Head of caudate nucleus (tissue), 42 donors: ENCODE measurements around the gene KANK2.

Experiments
- DNase-seq, 42 donors: peaks; one replicate each; pipeline versions ENCODE4 v3.0.0 to v3.0.0-alpha.2; 2020 to 2021; ENCODE audit warnings: mixed read lengths in 7 of 42
- intact Hi-C: fragments of 100-400 bp; cut with DNase I; formaldehyde crosslinking; loops from one replicate; pipeline ENCODE4 v1.15.0; 2022

The KANK2 gene

DNA sequence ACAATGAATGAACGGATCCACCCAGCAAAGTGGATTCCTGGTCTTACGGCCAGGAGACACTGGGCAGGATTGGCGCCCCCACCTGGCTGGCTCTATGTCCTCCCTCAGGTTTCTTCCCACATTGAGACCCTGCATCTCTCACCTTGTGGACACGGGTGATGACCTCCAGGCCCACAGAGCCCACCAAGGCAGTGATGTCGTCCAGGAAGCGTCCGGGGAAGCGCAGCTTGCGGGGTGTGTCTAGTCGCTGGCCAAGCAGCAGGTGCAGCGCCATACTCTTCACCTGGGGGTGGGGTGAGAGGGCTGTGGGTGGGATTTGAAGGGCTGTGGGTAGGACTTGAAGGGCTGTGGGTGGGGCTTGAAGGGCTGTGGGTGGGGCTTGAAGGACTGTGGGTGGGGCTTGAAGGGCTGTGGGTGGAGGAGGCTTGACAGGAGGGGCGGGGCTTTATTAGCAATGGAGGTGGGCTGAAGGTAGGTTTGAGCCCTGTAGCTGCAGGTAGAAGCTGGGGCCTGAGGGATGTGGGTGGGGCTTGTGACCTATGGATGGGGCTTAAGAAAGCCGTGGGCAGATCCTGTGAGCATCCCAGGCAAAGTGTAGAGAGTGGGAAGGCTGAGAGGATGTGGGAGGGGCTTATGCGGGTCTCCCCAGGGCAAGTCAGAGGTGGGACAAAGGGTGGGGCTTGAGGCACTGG is 30.0 kb upstream of the KANK2 start:
- no peak for DNase-seq
- intact Hi-C loops: no loop called here

DNA sequence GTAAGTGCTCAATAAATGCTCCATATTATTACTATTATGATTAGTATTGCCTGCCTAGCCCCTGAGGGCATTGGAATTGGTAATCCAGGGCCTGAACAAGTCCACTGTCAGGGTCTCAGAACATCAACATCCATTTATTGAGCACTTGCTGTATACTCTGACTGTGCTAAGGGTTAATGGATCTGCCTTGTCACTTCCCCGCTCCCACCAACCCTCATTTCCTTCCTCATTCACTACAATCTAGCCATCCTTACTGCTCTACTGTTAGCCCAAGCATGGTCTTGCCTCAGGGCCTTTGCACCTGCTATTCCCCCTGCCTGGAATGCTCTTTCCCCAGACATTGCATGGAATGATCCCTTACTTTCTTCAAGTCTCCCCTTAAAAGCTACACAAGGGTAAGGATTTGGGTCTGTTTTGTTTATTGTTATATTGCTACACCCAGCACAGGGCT is 29.4 kb upstream of the KANK2 start:
- intact Hi-C loops: no loop called here
- DNase-seq: no peak

DNA sequence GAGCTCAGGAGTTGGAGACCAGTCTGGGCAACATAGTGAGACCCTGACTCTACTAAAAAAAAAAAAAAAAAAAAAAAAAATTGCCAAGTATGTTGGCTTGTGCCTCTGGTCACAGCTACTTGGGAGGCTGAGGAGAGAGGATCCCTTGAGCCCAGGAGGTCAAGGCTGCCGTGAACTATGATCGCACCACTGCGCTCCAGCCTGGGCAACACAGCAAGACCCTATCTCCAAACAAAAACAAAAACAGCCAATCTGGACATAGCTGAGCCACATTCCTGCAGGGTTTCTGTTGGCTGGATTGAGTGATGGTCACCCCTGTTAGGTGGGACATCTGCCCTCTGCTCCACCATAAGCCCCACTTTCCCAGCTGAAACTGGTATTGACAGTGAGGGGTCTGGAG is 28.5 kb upstream of the KANK2 start:
- no peak for DNase-seq
- intact Hi-C loops: no loop called here

DNA sequence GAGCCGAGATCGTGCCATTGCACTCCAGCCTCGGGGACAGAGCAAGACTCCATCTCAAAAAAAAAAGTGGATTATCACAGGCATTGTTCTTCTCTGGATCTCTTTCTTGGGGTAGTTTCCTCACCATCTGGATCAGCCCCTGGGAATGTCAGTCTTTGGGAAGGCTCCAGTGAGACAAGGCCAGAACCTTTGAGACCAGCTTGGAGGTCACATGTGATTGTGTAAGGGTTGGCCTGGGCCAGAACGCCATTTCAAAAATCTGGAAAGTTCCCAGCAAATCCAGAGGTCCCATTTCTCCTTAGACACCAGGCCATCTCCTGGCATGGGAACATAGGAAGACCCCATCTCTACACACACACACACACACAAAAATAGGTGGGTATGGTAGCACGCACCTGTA is 27.8 kb upstream of the KANK2 start:
- no peak for DNase-seq
- intact Hi-C loops: no loop called here

DNA sequence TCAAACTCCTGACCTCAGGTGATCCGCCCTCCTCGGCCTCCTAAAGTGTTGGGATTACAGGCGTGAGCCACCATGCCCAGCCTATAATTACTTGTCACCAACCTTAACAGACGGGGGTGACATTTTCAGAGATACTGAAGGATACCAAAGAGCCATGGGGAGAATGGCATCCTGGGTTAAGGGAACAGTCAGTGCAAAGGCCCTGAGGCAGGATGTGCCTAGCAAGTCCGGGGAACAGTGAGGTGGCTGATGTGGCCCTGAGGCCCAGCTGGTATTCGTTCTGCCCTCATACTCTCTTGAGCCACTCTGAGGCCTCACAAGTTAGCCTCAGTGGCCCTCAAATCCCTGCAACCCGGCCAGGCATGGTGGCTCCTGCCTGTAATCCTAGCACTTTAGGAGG is 27.1 kb upstream of the KANK2 start:
- no peak for DNase-seq
- intact Hi-C loops: no loop called here

DNA sequence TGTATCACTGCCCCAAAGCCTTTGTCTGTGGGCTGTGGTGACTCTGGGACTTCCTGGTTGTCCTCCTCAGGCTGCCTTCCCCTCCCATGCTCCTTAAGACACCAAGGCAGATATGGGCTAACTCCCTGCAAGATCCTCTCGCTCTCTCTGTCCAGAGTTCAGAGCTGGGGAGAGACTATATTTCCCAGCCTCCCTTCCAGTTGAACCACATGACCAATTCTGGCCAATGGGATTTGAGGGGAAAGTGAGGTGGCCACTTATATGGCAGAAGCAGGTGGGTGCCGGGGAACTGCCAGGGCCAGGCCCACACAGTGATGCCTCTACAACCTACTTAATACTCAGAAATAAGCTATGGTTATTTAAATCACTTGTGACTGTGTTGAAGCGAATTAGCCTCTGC is 25.9 kb upstream of the KANK2 start:
- no peak for DNase-seq
- intact Hi-C loops: no loop called here

DNA sequence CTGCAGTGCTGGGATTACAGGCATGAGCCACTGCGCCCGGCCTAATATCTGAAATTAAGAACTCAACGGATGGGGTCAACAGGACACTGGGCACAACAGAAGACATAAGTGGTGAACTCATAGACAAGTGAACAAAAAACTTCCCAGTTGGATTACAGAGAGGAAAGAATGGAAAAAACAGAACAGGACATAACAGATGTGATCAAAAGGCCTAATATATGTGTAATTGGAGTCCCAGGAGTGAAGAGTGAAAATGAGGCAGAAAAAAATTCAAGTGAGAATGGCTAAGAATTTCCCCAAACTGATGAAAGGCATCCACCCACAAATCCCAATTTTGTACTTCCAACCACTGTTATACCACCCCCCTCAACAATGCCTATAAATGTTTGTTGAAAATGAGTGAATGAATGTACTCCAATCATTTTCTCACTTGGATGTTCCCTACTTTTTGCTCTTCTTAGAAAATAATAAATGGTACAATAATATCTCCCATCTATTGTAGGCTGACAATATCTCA is 23.8 kb upstream of the KANK2 start:
- DNase-seq: no peak
- intact Hi-C loops: no loop called here

DNA sequence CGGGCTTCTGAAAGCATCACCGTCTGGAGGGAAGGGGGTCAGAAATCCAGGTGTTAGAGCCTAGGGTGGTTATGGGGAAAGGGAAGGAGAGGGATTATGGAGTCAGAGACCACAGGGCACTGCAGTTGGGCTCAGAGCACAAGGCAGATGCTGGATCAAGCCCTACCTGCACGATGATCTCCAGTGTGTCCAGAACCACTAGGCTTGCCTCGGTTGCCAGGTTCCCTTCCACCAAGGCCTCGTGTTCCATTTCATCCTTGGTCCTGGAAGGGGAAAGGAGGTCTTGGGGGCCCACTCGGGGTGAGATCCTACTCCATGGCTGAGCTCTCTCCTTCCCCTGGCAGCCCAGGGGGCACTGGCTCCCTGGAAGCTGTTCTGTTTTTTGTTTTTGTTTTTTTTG is 17.0 kb upstream of the KANK2 start:
- no peak for DNase-seq
- intact Hi-C loops: no loop called here

DNA sequence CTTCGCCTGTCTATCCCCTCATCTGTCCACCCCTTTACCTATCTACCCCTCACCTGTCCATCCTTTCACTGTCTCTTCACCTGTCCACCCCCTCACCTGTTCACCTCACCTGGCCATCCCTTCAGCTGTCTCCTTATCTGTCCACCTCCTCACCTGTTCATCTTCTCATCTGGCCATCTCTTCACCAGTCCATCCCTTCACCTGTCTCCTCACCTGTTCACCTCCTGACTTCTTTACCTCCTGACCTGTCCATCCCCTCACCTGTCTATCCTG is 13.2 kb upstream of the KANK2 start:
- DNase-seq: no peak
- intact Hi-C loops: no loop called here

DNA sequence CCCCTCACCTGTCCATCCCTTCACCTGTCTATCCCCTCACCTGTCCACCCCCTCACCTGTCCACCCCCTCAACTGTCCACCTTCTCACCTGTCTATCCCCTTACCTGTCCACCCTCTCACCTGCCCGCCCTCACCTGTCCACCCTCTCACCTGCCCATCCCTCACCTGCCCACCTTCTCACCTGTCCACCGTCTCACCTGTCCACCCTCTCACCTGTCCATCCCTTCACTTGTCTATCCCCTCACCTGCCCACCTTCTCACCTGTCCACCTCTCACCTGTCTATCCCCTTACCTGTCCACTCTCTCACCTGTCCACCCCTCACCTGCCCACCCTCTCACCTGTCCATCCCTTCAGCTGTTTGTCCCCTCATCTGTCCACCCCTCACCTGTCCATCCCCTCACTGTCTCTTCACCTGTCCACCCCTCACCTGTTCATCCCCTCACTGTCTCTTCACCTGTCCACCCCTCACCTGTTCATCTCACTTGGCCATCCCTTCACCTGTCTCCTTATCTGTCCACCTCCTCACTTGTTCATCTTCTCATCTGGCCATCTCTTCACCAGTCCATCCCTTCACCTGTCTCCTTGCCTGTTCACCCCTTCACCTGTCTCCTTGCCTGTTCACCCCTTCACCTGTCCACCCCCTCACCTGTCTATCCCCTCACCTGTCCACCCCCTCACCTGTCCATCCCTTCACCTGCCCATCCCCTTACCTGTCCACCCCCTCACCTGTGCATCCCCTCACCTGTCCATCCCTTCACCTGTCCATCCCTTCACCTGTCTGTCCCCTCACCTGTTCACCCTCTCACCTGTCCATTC is 12.7 kb upstream of the KANK2 start:
- intact Hi-C loops: no loop called here

DNA sequence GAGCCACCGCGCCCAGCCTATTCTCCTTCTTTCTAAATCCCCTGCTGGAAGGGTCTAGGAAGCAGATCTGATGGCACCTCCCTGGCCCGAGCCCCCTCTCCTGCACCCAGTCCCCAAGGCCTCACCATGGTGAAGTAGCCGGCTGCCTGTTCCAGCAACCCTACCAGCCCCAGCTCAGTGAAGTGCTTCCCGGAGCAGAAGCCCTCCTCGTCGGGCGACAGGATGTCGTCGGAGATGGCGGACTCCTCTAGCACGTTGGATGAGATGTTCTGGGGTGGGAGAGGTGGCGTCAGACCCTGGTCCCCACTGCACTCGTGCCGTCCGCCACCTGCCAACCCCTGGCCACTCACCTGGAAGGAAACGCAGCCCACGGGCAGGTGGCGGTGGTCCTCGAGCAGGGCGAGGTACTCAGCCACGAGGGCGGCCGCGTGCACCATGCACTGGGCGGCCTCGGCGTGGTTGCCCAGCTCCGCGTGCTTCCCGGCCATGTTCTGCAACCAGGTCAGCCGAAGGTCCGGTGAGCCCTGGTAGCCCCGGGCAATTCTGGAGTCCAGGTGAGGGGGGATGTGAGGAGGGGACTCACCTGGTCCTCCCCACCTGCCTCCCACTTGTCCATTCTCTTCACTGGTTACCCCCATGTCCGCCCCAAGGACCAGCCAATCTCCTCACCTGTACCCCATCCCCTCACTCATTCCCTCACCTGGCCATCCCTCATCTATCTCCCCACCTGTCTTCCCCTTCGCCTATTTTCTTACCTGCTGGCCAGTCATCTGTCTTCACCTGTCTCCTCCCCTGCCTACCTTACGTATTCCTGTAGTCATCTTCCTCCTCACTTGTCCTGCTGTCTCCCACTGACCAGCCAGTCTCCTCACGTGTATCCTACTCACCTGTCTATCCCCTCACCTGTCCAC is 11.5 kb upstream of the KANK2 start:
- intact Hi-C loops: no loop called here
- no peak for DNase-seq

More for the DNA sequence above, 12.7 kb upstream of the KANK2 start:
- no peak for DNase-seq

DNA sequence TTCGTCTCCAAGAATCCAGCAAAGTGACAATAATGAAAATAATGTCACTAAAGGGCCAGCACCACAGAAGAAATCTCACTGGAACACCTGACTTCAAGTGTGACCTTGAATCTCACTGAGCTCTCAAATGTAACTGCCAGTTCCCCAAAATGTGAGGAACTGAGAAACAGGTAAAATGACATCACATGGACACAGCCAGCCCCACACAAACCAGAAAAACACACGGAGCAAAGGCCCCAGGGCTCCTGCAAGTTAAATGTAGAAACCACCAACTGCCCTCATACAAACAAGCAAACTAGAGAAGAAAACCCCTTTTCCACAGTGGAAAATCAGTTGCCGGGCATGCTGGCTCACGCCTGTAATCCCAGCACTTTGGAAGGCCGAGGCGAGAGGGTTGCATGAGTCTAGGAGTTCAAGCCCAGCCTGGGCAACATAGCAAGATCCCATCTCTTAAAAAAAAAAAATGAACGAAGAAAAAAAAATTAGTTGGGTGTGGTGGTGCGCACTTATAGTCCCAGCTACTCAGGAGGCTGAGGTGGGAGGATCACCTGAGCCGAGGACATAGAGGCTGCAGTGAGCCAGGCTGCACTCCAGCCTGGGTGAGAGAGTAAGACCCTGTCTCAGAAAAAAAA is 8.7 kb upstream of the KANK2 start:
- intact Hi-C loops: no loop called here
- no peak for DNase-seq

DNA sequence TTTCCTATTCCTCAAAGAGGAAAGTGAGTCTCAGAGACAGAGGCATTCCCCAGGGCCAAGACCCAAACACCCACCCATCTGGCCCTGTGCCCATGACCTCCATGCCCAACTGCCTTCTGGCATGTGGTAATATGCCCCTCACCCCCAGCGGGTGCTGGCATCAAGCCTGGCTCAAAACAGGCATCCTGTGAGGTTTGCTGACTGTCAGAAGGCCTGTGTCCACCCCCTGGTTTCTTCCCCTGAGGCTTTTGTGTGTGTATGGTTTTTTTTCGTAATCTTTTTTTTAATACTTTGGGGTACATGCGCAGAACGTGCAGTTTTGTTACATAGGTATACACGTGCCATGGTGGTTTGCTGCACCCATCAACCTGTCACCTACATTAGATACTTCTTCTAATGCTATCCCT is 7.6 kb upstream of the KANK2 start:
- intact Hi-C loops: loop anchor here (5.0 kb wide), 1 partner anchor 63 kb away; no protein-coding TSS in a partner anchor
- peak in 1 of 42 donors; percentile 4 for DNase-seq

DNA sequence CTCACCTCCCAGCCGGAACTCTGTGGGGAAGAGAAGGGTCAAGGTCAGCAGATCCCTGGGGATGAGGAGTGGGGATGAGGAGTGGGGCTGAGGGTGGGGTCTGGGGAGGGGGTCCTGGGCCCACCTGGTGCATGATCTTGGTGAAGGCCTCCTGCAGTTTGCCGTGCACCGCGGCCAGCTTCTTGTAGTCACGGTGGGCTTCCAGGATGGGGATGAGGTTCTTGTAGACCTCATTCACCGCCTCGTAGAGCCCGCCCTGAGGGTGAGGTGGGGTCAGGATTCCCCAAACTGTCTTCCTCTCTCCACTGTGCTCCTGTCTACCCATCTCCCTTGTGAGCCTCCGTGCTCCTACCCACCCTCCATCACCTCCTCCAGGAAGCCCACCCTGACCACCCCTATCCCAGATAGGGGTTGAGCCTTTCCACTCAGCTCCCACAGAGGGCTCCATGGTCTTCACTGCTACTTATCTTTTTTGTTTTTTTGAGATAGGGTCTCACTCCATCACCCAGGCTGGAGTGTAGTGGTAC is 6.8 kb upstream of the KANK2 start:
- intact Hi-C loops: loop anchor here (5.0 kb wide), 1 partner anchor 62 kb away; no protein-coding TSS in a partner anchor
- DNase-seq: no peak

DNA sequence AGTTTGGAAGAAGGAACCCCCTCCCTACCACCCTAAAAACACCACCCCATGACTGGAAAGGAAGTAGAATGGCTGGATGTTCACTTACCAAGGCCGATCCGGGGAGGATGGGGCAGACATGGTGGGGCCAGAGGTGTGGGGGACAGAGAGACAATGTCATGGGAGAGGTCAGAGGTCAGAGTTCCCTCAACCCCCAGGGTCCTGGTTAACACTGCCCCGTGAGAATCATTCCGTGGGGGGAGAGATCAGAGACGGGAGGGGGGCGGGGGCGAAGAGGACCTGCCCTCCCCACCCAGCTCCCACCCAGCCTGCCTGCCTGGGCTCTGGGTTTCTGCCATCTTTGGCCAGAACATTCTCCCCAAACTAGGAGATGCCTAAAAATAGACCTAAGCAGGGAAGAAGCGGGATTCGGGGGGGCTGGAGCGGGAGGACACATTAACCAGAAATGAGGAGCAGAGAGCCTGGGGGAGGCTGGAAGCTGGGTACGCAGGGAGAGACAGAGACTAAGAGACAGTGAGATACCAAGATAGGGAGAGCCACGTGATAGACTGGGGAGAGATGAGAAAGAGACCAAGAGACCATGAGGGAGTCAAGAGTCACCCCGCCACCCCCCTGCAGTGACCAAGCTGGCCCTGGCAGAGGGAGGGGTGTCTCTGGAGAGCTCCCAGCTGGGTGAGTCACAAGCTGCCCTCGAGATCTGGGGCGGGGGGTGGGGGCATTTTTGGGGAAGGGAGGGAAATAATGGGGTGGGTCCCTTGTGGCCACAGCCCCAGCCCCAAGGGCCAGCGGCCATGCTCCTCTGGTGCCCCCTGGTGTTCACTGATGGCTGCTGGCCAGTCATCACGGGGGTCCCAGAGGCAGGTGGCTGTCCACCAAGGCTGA is 6.1 kb upstream of the KANK2 start:
- DNase-seq: peak in 40 of 42 donors; percentile 20 to 90 (median 66)
- intact Hi-C loops: loop anchor here (5.0 kb wide), 1 partner anchor 61 kb away; no protein-coding TSS in a partner anchor

DNA sequence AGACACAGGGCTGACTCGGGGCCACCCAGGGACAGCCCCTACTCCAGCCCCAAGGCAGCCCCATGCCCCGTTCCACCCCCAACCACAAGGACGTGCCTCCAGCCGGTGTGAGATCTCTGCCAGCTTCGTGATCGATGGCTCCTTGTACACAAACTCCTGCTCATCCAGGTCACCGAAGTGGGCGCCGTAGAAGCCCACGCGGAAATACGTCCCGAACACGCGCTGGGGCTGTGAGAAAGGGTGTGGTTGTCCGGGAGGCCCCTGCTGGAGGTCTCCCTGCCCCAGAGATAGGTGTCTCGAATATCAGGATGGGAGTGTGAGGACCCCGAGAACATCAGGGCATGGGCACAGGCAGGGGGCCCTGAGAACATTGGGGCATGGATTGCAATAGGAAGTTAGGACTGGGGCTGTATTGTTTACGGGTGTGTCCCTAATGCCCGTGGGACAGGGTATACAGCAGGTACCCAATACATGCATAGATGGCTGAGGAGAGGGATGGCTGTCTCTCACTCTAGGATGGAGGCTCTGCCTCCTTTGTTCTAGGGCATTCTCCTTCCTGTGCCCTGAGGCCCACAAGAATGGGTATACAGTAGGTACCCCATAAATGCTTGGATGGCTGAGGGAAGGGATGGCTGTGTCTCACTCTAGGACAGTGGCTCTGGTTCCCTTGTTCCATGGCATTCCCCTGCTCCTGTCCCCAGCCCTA is 5.3 kb upstream of the KANK2 start:
- intact Hi-C loops: loop anchor here (5.0 kb wide), 1 partner anchor 60 kb away; no protein-coding TSS in a partner anchor
- DNase-seq: no peak

DNA sequence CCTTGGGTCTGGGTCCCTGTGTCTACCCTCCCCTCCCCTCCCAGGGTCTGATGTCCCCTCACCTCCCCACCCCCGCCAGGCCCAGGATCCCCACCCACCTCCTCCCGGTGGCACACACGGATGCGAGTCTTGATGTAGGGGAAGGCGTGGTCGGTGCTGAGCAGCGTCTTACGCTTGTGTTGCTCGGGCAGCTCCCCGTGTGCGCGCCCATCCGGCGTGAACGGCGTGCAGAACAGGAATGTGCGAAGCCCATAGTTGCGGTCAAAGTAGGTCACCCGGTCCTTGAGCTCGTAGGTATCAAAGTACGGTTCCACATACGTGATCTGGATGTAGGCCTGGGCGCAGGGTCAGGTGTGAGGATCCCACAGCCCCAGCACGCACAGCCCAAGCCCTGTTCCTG is 4.4 kb upstream of the KANK2 start:
- no peak for DNase-seq
- intact Hi-C loops: loop anchor here (5.0 kb wide), 1 partner anchor 59 kb away; no protein-coding TSS in a partner anchor
